ENCODE results near the gene YAE1.

Gene YAE1

DNA sequence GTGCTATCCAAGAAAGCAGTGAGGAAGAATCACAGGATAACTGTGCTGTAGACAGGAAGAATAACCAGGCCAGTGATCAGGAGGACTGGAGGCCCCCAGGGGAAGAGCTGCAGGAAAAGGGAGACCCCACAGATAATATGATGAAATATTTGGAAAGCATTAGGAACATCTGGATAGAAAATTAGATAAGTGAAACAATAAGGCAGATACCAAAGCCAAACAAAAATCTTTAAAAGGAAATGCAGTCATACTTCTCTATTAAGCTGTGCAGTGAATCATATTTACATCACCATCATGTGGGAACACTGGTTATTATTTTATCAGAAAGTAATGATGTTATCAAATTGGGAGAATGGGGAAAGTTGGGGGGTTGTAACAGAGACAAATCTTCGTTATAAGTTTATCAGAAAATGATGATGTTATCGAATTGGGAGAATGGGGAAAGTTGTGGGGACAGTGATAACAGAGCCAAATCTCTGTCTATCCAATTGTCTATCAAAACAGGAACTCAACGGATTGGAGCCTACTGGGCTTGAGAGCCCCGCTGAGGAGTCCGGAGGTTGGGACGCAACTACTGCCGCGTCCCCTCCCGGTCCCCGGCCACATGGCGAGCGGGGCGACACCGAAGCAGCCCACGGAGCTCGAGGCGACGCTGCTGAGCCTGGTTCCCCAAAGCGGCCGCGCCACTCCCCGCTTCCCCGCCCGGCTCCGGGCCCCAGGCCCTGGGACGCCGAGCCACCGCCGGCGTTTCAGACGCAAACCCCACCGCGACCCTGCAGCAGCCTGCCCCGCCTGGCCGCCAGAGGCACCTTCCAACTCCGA lies 43.1 kb downstream of the YAE1 start:
- no peak for DNase-seq

- DNase-seq = no peak
These were observed 43.7 kb downstream of the YAE1 start for GRCh38 chr7:39609935-39610263.

- DNase-seq = no peak
These were observed 47.4 kb downstream of the YAE1 start for GRCh38 chr7:39613577-39613976.

DNA sequence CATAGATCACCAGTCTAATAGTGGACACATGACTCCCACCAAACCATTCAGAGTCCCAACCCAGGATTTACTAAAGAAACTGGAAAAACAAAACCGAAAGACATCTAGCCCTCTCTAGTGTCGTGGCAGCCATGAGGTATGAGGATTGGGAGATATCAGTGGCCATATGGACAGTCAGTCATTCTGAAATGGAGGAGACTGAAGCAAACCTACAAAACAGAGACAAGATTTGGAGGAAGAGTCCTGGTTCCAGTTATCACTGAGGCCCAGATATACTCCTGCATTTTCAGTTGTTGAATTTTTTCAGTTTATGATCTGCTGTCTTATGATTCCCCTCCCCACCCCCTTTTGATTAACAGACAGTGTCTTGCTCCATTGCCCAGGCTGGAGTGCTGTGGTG lies 48.1 kb downstream of the YAE1 start:
- DNase-seq = no peak

DNA sequence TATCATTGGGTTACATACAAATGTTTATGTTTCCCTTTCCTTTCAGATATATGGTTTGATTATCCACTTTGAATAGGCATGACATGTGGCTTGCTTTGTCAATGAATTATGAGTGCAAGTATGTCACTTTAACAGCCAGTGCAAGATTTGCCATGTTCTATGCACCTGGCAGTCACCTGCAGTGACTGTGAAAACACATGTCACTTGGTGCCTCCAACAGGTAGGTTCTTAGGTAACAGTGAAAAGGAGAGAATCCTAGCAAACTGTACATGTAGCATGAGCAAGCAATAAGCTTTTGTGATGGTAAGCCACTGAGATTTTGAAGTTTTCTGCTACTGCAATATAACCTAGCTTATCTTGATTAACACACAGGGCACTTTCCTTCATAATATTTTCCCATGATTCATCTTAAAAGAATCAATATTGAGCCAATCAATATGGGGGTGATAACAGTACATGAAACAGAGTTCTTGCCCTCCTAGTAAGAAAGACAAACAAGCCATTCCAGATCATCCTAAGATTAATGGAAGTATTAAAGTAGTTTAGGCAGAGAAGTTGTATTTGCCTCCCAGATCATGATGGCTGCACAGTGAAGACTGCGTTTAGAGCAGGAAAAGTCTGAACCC lies 49.3 kb downstream of the YAE1 start:
- DNase-seq = no peak

DNA sequence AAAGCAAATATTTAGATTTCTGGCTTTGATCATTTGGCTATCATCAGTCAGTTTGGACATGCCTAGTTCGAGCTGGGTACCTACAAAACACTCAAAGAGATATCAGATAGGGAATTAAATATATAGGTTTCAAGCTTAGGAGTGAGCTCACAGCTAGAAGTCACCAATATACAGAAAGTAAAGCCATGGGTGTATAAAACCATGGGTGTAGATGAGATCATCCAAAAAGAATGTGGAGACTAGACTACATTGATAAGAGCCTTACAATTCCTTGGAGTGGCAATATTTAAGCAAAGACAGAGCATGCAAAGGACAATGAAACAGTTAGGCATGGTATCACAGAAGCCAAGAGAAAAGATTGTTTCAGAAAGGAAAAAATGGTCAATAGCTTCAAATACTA lies 49.9 kb downstream of the YAE1 start:
- no peak for DNase-seq

GRCh38 chr7:39617005-39617404 lies 50.8 kb downstream of the YAE1 start:
- no peak for DNase-seq

- DNase-seq = no peak
These were observed 52.7 kb downstream of the YAE1 start for GRCh38 chr7:39618868-39619267.

GRCh38 chr7:39620486-39620885 lies 54.3 kb downstream of the YAE1 start:
- no peak for DNase-seq

DNA sequence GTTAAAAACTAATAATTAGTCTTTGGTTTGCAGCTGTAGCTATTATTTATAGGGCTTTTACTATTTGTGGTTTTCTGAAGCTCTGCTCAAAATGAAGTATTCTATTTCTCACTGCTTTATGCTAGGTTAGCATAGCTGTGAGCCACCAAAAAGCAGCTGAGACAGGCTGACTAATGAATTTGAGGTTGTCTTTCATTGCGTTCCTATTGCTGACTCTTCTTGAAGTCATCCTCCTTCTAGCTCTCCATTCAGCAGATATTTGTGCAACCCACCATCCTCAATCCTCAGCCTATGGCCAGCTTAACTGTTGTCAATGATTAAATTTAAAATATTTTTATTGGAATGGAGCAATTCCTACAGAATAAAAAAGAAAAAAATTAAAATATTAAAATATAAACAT lies 55.1 kb downstream of the YAE1 start:
- DNase-seq = no peak

DNA sequence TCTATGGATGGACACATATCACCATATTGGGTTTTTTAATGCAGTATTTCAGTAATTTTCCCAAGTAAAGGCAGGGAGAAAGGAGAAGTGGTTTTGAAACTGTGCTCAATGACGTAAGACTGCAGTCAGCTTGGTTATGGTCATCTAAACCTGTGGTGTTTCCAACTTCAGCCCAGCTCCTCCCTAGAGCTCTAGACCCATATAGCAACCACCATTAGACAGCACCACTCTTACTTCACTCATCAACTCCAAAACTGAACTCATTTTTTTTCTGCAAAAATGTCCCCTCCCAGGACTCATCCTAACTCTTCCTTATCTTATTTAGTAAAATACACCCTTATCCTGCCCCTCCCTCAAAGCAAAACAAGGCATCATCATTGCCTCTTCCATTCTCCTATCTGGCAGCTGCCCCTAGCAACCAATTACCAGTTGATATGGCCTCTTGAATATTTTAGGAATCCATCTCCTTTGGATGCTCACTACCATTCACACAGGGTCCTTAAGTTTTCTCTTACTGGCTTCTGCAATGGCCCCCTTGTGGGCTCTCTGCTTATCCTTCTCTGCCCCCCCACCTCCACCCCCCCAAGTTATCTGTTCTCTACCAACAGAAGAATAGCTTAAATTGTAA lies 55.7 kb downstream of the YAE1 start:
- no peak for DNase-seq
